Kidney (tissue), 14 donors: ENCODE data around the gene APP. TPM values are rescaled to one million over a fixed set of nuclear protein-coding genes. Genes with fewer than 3 reads are reported as not detected.

Experiments used
- DNase-seq, 5 donors: peaks; one replicate each; pipeline ENCODE4 v3.0.0-alpha.2; 2013 to 2020
- FAIRE-seq: peaks from 2 replicates; lab custom pipeline; 2012; peaks lifted over from hg19 to GRCh38; lab: Jason Lieb, UNC
- H3K27ac ChIP-seq, 2 donors: one replicate each; pipeline ENCODE4 v1.7.0; 2013; ENCODE audit warnings: low read depth in 2 of 2, low read length in 2 of 2, inconsistent platforms in 1 of 2
- H3K27me3 ChIP-seq: one replicate; pipeline ENCODE4 v1.7.1; 2013; ENCODE audit warnings: low read length, inconsistent platforms; ENCODE audit not compliant: control insufficient read depth, insufficient read depth
- H3K36me3 ChIP-seq, 3 donors: one replicate each; pipeline versions ENCODE4 v1.7.0 to v1.7.1; 2013; ENCODE audit warnings: low read length in 3 of 3, control low read depth in 1 of 3, inconsistent platforms in 1 of 3; ENCODE audit not compliant: insufficient read depth in 3 of 3, control insufficient read depth in 2 of 3
- H3K4me1 ChIP-seq, 3 donors: one replicate each; pipeline versions ENCODE4 v1.7.0 to v1.7.1; 2013; ENCODE audit warnings: low read length in 3 of 3, inconsistent platforms in 1 of 3, low read depth in 1 of 3; ENCODE audit not compliant: control insufficient read depth in 2 of 3, insufficient read depth in 2 of 3
- H3K4me3 ChIP-seq, 3 donors: one replicate each; pipeline versions ENCODE4 v1.7.0 to v1.8.1; 2013; ENCODE audit warnings: low read length in 3 of 3, control low read depth in 1 of 3, inconsistent platforms in 1 of 3
- H3K9ac ChIP-seq, 3 donors: one replicate each; pipeline versions ENCODE4 v1.7.0 to v1.7.1; 2013; ENCODE audit warnings: low read length in 3 of 3, control low read depth in 1 of 3, inconsistent platforms in 1 of 3
- H3K9me3 ChIP-seq, 3 donors: one replicate each; pipeline versions ENCODE4 v1.7.0 to v1.7.1; 2013; ENCODE audit warnings: low read length in 3 of 3, control low read depth in 1 of 3, inconsistent platforms in 1 of 3; ENCODE audit not compliant: control insufficient read depth in 2 of 3, insufficient read depth in 1 of 3
- intact Hi-C: fragments of 100-400 bp; cut with DNase I; formaldehyde crosslinking; loops from one replicate; pipeline ENCODE4 v1.11.1; 2022
- polyA plus RNA-seq: library from polyadenylated mRNA; stranded (reverse); fragments of 350-450 nt; fragmentation: Illumina TruSeq; extraction: RNeasy Lipid Tissue Mini Kit (QIAGEN cat#74804); gene quantifications from one replicate; pipeline ENCODE4 v1.2.3, GENCODE V29; 2014; ENCODE audit warnings: low read depth, low replicate concordance; ENCODE audit not compliant: insufficient read depth
- total RNA-seq: library from RNA; stranded (reverse); fragmentation: NEBNext Ultra II Directional; extraction: Animal tissue kit (Norgen Biotek cat#: 25700); gene quantifications from one replicate; pipeline ENCODE4 v1.2.1, GENCODE V29; 2021
- TF ChIP-seq, protein P1 (sequence below): IDR thresholded peaks from 3 replicates; pipeline ENCODE4 v1.5.1; 2012; ENCODE audit warnings: mild to moderate bottlenecking, moderate library complexity, borderline replicate concordance; ENCODE audit not compliant: insufficient read depth; ENCODE audit errors: extremely low read depth
- donor health status: control.
- donor health status: control.
- donor health status: control.
- donor health status: control.
- donor health status: control.
- donor health status: DM: yes; HTN: yes; CAD: no.
- donor health status: Normal renal cell carcinoma (clear cell type).

The APP gene
- total and polyA plus RNA-seq, 2 donors from 2014 or later = 472 to 1,303 TPM

DNA sequence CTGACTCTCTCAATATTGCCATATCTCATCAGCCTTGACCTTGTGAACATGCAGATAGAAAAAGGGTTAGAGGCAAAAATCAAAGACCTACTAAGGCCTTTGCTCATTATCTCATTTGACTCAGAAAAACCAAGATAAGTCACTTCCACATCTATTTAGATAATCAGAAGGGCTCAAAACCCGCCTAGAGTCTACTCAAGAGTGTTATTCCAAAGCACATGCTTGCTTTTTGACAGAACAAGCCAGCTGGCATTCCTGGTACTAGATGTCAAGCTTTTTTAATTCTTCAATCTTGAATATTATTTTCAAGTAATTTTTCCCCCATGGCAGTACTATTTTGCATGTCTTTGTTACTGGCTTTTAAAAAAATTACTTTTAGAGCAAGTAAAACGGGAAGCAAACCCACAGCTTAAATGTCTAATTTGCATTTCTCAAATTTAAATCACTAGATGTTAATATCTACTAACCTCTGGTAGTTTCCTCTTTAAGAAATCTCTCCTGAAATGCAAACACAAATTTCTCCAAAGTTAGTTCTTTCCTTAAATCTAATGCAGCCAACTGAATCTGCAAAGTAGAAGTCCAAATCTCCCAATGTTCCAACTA, 51.5 kb downstream of the APP start:
- intact Hi-C loops = no loop called here
- no peaks in the 10 kb centered on the region for H3K36me3 ChIP-seq
- no peaks in the 10 kb centered on the region for H3K9me3 ChIP-seq
- peaks cover 2 to 25% (median 8%) of the 10 kb centered on the region in 3 donors for H3K4me1 ChIP-seq
- H3K27me3 ChIP-seq = no peaks in the 10 kb centered on the region
- H3K9ac ChIP-seq = no peak overlapping the region
- no peak overlapping the region for H3K4me3 ChIP-seq
- TF ChIP-seq, protein P1, sequence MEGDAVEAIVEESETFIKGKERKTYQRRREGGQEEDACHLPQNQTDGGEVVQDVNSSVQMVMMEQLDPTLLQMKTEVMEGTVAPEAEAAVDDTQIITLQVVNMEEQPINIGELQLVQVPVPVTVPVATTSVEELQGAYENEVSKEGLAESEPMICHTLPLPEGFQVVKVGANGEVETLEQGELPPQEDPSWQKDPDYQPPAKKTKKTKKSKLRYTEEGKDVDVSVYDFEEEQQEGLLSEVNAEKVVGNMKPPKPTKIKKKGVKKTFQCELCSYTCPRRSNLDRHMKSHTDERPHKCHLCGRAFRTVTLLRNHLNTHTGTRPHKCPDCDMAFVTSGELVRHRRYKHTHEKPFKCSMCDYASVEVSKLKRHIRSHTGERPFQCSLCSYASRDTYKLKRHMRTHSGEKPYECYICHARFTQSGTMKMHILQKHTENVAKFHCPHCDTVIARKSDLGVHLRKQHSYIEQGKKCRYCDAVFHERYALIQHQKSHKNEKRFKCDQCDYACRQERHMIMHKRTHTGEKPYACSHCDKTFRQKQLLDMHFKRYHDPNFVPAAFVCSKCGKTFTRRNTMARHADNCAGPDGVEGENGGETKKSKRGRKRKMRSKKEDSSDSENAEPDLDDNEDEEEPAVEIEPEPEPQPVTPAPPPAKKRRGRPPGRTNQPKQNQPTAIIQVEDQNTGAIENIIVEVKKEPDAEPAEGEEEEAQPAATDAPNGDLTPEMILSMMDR = no peak
- no peak overlapping the region for H3K27ac ChIP-seq
- DNase-seq (no peak), FAIRE-seq (no peak)

DNA sequence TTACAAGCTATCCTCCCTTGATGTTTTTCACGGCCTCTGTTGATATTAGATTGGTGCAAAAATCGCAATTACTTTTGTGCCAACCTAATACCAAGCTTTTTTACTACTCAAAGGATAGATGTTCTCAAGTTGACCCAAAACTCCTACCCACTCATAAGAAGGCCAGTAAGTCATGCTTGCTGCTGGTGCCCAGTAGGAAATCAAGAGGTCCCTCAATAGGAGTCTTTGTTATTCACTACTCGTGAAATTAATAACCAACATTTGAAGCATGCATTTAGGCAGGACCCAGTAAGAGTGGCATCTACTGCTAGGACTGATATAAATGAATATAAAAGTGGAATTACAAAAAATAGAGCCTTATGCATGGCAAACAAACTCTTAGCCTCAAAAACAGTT, 52.6 kb downstream of the APP start:
- TF ChIP-seq, protein P1 = no peak
- Histone ChIP-seq H3K27ac (no peak overlapping the region), H3K4me1 (peaks cover 2 to 22% (median 8%) of the 10 kb centered on the region in 3 donors), H3K36me3 (no peaks in the 10 kb centered on the region), H3K4me3 (no peak overlapping the region), H3K9me3 (no peaks in the 10 kb centered on the region), H3K9ac (no peak overlapping the region), H3K27me3 (no peaks in the 10 kb centered on the region)
- intact Hi-C loops = no loop called here
- FAIRE-seq = no peak
- DNase-seq = no peak

DNA sequence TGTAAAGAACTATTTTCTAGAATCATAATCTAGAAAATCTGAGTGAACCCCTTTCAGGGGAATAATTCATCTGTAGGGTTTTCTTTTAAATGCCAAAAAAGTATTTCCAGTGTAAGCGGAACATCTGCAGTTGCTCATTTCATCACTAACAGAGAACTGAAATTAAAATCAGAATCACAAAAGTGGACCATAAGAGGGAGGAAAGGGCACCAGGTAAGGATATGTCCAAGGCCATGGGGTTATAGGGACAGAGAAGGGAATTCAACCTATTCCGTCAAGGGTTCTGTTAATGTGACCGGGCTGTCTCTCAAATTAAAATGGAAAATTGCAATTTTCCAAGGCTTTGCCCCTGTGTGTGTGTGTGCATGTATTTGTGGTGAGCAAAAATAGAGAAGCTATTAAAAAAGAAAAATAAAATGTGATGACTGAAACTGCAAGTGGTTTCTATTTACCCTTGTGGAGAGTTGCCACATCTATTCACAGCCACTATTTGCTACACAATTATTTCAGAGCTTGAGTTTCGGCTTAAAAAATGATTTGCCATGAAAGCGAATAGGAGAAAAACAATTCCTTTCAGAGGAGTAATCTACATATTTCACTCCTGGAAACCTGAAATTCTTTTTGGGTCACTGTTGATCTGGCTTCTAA, 53.1 kb downstream of the APP start:
- Histone ChIP-seq H3K9ac (no peak overlapping the region), H3K4me1 (peaks cover 2 to 22% (median 8%) of the 10 kb centered on the region in 3 donors), H3K27ac (no peak overlapping the region), H3K27me3 (no peaks in the 10 kb centered on the region), H3K4me3 (no peak overlapping the region), H3K36me3 (no peaks in the 10 kb centered on the region), H3K9me3 (no peaks in the 10 kb centered on the region)
- FAIRE-seq (no peak), DNase-seq (no peak)
- intact Hi-C loops = no loop called here
- TF ChIP-seq, protein P1 = no peak
